Upper lobe of left lung (tissue), 4 donors: ENCODE measurements around the gene BCOR.

Source experiments
- POLR2AphosphoS5 ChIP-seq, 2 donors: sonication (generic); formaldehyde crosslinking; IDR thresholded peaks; one replicate each; pipeline ENCODE4 v1.5.1; 2017; ENCODE audit warnings: antibody characterized with exemption in 2 of 2
- TF ChIP-seq, protein P1 (sequence below), 6 experiments: fragments of 450-650 bp in 4 of 6; fragments of 200-600 bp in 2 of 6; sonication (generic) in 2 of 6; IDR thresholded peaks; one replicate each; pipeline ENCODE4 v1.5.1; 2016 to 2019; ENCODE audit warnings: antibody characterized with exemption in 6 of 6

- TF ChIP-seq, protein P1, sequence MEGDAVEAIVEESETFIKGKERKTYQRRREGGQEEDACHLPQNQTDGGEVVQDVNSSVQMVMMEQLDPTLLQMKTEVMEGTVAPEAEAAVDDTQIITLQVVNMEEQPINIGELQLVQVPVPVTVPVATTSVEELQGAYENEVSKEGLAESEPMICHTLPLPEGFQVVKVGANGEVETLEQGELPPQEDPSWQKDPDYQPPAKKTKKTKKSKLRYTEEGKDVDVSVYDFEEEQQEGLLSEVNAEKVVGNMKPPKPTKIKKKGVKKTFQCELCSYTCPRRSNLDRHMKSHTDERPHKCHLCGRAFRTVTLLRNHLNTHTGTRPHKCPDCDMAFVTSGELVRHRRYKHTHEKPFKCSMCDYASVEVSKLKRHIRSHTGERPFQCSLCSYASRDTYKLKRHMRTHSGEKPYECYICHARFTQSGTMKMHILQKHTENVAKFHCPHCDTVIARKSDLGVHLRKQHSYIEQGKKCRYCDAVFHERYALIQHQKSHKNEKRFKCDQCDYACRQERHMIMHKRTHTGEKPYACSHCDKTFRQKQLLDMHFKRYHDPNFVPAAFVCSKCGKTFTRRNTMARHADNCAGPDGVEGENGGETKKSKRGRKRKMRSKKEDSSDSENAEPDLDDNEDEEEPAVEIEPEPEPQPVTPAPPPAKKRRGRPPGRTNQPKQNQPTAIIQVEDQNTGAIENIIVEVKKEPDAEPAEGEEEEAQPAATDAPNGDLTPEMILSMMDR (IDR thresholded peaks at IDR 0.05), result no peak
- TF ChIP-seq POLR2AphosphoS5 (IDR thresholded peaks at IDR 0.05), result no peak
Measured at GRCh38 chrX:40074959-40075332, 22.8 kb downstream of the BCOR start.
